CD4-positive, alpha-beta T cell treated with Interleukin-10 for 1 hour (primary cell): ENCODE results near the gene SKA3.
"Not testable (repeated sequence)": the region's sequence is repeated elsewhere in the genome, so short reads cannot be mapped to it uniquely, and the experiment has no call there.

Source experiments
- DNase-seq: peaks from one replicate; pipeline ENCODE4 v3.0.0-alpha.2; 2020

Gene SKA3

DNA sequence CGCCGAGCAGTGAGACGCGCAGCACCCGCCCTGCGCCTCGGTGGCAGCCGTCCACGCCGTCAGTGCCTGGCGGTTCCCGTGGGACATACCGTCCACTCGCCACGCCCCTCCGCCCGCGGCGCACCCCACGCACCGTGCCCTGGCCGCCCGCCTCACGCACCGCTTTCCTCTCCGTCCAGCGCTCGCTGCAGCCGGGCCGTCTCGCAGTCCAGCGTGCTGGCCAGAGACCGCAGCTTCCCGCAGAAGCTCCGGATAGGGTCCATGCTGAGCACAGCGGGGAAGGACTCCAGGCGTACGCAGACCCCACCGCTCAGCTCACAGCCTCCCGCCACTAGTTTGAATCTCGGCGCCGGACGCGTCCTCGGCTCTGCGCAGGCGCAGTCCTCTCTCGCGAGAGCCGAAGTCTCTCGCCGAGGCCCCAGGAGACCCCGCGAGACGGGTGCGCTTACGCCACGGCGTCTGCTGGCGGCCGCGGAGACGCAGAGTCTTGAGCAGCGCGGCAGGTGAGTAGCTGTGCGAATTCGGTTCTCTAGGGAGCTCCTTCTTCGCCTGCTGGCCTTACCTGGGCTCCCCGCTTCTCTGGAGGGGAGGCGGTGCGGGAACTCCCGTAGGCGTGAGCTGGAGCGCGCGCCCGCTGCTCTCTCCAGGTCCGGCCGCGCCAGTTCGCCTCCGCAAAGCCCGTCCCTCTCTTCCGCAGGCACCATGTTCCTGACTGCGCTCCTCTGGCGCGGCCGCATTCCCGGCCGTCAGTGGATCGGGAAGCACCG is at the start of gene SKA3, which contains the start of gene MRPL57:
Gene SKA3 (minus strand): TSS at position 338 of the 767 bp plus-strand sequence. CDS start 75 bp downstream, at position 263.
Gene MRPL57 (plus strand): TSS at position 444 of the 767 bp plus-strand sequence. CDS start 259 bp downstream, at position 703.
- DNase-seq: peak; percentile 95

DNA sequence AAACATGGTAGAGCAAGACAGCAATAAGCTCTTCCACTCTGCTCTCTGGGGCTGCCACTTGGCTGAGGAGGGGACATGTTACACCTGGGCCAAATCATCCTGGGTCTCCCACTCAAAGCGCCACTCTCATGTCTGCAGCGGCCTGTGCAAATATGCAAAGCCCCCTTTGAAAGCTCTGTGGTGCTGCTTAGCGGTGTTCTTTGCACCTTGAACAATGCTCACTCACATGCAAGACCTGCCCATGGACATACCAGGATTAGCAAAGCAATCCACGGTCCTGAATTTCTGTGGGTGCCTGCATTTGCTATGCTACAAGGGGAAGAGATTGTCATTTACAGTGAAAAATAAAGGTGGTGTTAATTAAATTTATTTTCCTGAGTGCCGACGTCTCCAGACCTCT is 48.7 kb upstream of the SKA3 start:
- DNase-seq: no peak

DNA sequence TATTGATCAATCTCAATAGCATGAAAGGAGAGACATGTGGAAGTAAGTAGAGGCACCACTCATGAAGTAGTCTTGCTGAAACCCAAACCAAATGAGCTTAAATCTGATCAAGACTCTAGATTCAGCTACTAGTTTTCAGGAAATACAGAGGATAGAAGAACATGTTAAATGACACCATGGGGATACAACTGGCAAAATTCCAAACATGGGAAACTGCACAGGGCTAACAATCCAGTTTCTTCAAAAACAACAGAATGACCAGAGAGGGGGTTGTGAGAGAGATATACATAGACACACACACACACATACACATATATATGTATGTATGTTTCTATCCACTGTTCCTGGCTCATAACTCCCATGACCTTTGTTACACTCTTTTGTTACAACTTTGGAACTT is 44.9 kb upstream of the SKA3 start:
- no peak for DNase-seq

DNA sequence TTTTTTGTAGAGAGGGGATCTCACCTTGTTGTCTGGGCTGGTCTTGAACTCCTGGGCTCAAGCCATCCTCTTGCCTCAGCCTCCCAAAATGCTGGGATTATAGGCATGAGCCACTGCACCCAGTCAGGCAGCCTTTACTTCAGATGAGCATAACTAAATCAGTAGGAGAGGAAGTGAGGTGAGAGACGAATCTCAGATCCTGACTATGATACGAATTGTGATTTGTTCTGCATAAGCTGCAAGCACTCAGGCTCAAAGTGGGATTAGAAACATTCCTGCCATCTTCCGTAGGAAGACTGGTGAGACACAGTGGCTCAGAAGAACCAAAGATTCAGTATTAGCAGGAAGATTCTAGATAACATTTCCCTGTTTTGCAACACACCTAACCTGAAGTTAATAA is 43.4 kb upstream of the SKA3 start:
- DNase-seq: not testable (repeated sequence)

DNA sequence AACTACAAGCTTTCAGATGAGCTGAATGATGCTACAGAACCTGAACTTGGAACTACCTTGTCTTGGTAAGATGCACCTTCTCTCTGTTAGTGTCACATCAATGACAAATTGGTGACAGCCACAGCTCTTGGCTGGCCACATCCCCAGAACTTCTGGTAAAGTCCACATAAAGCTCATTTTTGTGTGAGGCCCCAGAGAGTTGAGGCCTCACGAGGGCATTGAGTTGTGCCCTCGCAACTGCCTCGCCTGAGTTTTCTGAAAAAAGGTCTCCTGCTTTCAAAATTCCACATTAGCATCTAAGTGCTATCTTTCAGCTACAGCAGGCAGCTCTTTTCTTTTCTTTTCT is 42.7 kb upstream of the SKA3 start:
- no peak for DNase-seq

DNA sequence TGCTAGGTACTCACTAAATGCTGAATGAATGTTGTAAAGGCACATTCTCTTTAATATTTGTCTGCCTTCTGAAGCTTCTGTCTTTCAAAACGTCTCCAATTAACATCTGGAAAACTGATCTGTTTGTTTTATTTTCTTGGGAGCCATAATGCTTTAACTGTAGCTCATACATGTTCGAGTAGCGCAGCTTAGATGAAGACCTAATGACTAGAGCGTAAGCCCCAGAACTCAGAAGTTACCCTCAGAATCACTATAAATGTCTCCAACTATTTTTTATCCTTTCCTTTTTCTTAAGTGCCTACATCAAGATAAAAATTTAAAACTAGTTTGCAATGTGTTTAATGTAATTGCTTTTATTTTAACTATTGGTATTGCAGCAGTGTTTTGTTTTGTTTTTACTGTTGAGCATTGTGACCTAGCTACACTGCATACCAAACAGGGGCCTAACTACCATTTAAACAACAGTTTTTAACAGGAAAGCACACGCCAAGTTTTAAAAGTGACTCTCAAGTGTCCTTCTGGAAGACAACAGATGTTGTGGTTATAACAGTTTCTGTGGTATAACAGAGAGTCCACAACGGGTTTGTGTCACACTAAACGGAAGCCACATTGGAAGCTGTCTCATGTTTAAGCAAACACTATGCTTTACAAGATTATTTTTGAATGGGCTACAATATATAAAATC is 42.1 kb upstream of the SKA3 start:
- peak; percentile 16 for DNase-seq

DNA sequence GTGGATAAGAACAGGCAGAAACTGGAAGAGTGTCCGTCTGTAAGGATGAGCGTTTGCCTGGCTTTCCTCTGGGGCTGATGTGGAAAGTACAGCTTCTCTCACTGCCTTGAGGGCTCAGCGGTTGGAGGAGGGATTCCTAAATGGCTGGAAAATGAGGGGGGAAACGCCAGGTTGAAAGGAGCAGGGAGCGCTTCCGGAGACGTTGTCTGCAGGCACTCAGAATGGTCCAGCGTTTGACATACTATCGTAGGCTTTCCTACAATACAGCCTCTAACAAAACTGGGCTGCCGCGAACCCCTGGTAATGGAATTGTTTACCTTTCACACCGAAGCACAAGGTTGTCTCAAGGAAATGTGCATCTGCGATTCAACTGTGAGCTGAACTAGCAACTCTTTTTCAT is 40.0 kb upstream of the SKA3 start:
- DNase-seq: no peak

DNA sequence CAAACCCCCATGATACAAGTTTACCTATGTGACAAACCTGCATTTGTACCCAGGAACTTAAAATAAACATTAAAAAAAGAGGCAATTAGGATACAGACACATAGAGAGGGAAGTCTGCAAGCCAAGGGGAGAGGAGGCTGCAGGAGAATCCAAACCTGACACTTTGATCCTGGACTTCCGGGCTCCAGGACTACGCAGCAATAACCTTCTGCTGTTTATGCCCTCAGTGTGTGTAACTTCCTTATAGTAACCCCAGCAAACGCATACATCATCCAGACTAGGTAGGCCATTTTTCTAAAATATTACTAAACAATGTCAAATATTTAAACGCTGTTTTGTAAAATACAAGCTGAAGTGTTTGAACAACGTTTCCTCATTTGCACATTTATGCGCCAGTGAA is 39.1 kb upstream of the SKA3 start:
- DNase-seq: not testable (repeated sequence)

DNA sequence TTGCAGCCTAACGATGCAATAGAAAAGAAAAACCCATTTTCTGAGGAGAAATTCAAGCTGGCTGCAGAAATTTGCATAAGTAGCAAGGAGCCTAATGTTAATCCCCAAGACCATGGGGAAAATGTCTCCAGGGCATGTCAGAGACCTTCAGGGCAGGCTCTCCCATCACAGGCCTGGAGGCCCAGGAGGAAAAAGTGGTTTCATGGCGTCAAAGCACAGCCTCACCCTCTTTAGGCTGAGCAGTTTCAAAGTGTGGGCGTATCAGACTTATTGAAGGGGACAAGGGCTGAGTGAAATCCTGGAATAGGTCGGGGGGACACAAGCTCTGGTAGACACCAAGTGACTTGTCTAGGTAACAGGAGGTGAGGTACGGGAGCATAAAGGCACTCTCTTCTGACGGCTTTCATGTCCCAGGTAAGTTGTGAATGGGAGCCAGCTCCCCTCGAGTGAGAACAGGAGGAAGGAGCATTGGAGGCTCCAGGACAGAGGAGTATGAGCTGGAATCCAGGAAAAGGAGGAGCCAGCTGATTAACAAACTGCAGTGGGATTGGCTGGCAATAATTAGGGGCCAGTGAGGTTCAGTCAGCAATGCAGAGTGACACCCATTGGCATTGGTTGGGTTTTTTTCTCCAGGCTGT is 35.9 kb upstream of the SKA3 start:
- no peak for DNase-seq

DNA sequence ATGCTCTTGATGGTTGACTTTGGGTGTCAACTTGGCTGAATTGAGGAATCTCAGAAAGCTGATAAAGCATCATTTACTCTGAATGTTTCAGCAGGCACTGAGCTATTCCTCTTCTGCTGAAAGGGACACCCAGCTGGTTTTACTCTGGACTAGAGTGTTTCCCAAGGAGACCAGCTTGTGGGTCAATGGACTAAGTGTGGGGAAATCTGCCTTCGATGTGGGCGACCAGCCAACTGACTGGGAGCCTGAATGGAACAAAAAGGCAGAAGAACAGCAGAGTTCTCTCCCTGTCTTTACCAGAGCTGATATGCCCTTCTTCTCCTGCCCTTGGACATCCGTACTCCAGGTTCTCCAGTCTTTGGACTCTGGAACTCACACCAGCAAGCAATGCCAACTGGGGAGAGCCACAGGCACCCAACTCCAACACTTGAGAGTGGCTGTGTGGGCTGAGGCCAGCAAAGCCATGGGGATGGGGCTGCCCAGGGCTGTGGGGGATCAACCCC is 32.4 kb upstream of the SKA3 start:
- DNase-seq: no peak

DNA sequence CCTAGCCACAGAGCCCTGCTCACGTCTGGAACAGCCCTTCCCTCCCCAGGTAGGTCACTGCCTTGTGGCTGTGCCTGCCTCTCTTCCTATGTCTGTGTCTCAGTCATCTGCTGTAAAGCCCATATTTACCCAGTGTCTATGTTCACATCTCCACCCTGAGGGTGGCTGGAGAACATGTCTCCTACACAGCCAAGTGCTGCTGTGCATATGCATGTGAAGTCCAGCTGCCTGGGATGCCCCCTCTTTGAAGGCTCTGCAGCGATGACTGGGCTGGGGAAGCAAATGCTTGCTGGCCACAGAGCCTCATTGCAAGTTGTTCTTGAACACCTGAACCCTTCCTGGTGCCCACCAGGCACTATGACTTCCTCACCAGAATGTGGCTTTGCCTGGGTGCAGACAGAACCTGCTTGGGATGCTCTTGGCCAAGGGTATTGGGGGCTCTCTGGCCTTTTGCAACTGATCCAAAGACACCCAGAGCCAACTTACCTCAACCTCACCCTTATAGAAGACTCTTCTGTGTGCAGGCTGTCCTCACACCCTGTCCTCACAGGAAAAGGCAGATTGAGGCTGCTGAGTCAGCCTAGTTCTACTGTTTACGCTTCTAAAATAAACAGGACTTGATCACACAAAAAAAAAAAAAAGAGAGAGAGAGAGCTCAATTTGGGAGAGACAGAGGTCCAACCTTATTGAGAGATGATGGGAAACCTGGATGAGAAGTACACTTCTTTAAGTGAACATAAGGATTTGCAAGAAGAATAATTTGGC is 26.6 kb upstream of the SKA3 start:
- DNase-seq: no peak

DNA sequence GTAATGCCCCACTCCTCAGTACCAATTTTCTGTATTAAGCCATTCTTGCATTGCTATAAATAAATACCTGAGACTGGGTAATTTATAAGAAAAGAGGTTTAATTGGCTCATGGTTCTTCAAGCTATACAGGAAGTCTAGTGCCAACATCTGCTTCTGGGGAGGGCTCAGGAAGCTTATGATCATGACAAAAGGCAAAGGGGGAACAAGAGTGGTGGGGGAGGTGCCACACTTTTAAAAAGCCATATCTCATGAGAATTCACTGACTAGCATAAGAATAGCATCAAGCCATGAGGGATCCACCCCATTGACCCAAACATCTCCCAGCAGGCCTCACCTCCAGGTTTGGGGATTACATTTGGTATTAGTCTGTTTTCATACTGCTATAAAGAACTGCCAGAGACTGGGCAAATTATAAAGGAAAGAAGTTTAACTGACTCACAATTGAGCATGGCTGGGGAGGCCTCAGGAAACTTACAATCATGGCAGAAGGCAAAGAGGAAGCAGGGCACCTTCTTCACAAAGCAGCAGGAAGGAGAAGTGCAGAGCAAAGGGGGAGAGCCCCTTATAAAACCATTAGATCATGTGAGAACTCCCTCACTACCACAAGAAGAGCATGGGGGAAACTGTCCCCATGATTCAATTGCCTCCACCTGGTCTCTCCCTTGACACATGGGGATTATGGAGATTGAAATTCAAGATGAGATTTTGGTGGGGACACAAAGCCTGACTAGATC is 25.3 kb upstream of the SKA3 start:
- not testable (repeated sequence) for DNase-seq

DNA sequence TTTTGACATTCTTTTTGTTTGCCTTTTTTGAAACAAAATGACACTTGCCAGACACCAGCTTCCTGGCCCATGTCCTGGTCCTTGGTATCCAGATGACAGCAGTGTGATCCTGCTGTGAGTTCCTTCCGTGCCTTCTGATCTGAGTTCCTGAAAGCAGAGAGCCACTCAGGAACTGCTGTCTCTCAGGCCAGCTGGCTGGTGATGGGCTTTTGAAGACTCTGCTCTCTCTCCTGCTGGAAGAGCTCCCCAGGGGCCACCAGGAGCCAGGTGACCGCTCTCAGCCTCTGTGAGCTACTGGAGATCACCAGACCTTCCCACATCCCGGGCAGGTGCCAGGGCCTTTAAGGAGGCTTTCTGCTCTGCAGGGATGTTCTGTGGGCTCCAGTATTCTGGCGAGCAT is 22.0 kb upstream of the SKA3 start:
- not testable (repeated sequence) for DNase-seq

DNA sequence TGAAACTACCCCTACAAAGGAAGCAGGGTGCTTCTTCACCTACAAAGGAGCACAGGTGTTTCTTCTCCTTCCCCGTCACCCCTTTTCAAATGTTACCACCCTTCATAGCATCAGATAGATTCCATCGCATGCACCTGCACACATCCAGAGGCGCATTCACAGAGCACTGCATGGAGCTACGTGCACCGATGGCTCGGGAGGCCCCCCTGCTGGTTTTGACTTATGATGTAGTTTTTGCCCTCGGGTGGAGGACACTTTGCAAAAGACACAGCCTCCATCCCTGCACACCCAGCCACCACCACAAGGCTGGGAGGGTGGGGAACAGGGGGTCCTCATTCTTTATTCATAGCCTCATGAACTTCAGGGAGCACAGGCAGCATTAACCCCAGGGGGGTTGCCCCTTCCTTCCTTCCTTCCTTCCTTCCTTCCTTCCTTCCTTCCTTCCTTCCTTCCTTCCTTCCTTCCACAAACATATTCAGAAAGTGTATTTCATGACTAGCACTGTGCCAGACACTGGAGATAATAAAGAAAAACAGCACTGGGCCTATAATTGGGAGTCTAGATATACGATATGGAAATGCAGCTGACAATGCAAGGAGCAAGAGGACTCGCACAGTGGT is 21.4 kb upstream of the SKA3 start:
- DNase-seq: not testable (repeated sequence)

DNA sequence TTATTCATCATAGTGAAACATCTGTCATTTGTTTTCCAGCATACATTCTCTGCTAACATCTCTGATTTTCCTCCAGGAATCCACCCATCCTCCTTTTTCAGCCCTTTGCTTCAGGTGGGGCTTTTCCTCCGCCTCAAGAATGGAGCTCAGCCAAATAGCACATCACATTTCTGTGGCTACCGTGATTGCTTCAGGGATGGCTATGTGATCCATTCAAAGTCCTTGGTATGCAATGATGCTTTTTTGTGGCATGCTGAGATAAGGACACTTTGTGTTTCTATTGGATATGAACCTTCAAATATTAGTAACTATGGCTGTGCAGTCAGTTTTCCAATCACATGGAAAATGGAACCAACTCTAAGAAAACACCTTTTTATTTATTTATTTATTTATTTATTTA is 18.4 kb upstream of the SKA3 start:
- DNase-seq: not testable (repeated sequence)

DNA sequence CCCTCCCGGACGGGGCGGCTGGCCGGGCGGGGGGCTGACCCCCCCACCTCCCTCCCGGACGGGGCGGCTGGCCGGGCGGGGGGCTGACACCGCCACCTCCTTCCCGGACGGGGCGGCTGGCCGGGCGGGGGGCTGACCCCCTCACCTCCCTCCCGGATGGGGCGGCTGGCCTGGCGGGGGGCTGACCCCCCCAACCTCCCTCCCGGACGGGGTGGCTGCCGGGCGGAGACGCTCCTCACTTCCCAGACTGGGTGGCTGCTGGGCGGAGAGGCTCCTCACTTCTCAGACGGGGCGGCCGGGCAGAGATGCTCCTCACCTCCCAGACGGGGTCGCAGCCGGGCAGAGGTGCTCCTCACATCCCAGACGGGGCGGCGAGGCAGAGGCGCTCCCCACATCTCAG is 10.1 kb upstream of the SKA3 start:
- not testable (repeated sequence) for DNase-seq

DNA sequence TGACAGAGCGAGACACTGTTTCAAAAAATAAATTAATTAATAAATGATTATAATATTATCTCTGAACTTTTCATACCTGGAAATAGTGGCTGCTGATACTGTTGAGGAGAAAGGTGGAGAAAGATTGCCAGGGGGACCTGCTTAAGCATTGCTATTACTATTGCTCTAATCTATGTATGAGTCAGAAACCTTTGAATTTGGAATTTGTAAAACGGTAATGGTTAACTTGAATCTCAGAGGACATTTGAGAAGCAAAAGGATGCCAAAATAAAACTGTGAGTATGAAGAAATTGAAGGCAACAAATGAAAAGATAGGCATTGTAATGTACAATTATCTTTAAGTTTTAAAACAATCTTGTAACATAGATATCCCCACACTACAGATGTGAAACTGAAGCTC is 5.3 kb upstream of the SKA3 start:
- DNase-seq: no peak

DNA sequence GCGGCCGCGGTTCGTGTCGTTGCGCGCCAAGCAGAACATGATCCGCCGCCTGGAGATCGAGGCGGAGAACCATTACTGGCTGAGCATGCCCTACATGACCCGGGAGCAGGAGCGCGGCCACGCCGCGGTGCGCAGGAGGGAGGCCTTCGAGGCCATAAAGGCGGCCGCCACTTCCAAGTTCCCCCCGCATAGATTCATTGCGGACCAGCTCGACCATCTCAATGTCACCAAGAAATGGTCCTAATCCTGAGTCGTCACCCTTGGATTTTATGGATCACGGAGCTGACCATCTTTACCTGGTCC is 581 bp upstream of the SKA3 start:
- no peak for DNase-seq

DNA sequence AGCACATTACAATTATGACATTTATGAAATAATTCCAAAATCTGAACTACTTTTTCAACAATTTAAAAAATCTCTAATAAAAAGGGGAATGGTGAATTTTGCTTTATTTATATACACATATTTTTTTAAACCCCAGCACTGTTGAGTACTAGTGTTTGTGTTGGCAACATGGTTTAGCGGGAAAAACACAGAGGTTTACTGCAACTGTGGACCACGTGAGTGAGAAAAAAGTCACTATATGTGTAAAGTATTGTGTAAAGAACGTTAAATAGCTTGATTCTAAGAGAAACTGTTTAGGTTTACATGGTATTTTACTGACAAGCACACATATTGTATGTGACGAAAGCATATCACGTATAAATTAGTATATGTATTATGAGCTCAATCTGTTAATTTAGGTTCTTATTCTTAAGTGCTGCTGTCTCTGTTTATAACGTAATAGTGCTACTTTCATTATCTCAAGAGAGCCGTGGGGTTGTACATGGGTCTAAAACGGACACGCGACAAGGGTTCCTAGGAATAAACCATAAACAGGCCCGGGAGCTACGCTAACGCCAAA is 617 bp downstream of the SKA3 start:
- peak; percentile 9 for DNase-seq

DNA sequence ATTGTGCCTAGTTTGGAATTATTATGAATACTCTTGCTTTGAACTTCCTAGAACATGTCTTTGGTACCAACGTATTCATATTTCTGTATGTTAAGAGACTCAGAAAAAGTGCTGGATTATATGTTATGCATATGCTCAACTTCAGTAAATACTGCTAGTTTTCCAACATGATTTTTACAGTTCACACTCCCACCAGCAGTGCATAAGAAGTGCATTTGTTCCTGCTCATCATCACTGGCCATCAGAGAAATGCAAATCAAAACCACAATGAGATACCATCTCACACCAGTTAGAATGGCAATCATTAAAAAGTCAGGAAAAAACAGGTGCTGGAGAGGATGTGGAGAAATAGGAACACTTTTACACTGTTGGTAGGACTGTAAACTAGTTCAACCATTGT is 2.6 kb downstream of the SKA3 start:
- DNase-seq: not testable (repeated sequence)

DNA sequence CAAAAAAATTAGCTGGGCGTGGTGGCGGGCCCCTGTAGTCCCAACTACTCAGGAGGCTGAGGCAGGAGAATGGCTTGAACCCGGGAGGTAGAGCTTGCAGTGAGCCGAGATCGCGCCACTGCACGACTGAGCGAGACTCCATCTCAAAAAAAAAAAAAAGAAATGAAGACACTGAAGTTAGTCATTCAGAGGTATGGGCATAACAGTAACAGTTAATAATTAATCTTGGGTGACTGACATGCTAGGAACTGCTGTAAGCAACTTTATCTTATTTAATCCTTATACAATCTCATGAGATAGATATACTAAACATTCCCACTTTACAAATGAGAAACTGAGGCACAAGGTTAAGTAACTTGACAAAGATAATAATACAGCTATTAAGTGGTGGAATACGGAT is 4.9 kb downstream of the SKA3 start:
- no peak for DNase-seq

DNA sequence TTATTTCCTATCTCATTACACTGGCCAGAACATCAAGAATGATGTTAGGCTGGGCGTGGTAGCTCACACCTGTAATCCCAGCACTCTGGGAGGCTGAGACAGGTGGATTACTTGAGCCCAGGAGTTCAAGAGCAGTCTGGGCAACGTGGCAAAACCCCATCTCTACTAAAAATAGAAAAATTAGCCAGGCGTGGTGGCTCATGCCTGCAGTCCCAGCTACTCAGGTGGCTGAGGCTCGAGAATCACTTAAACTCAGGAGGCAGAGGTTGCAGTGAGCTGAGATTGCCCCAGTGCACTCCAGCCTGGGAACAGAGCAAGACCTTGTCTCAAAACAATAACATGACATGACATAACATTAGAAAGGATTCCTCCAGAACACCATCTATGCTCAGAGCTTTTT is 10.7 kb downstream of the SKA3 start:
- not testable (repeated sequence) for DNase-seq
